Astrocyte (in vitro differentiated cells and primary cell): ENCODE results near the gene IGFBP2. TPM values are rescaled to one million over a fixed set of nuclear protein-coding genes. Genes with fewer than 3 reads are reported as not detected.
A peak's percentile ranks its signal among the peaks of the same experiment; 100 is the strongest.

Experiments used
- DNase-seq: peaks from one replicate; pipeline ENCODE4 v3.0.0-alpha.2; 2010; ENCODE audit warnings: low read depth
- FAIRE-seq: peaks from 2 replicates; lab custom pipeline; 2011; peaks lifted over from hg19 to GRCh38; lab: Jason Lieb, UNC
- H2AFZ ChIP-seq: 2 replicates; pipeline ENCODE4 v1.6.0; 2012; ENCODE audit warnings: low read depth, low read length, inconsistent platforms
- H3K27ac ChIP-seq: 2 replicates; pipeline ENCODE4 v1.5.1; 2011; ENCODE audit warnings: low read depth, low read length, inconsistent platforms
- H3K27me3 ChIP-seq: 2 replicates; pipeline ENCODE4 v1.6.0; 2011; ENCODE audit warnings: low read length, inconsistent platforms; ENCODE audit not compliant: insufficient read depth
- H3K36me3 ChIP-seq: 2 replicates; pipeline ENCODE4 v1.5.1; 2011; ENCODE audit warnings: low read length, inconsistent platforms; ENCODE audit not compliant: insufficient read depth
- H3K4me1 ChIP-seq: 2 replicates; pipeline ENCODE4 v1.5.1; 2011; ENCODE audit warnings: low read length, inconsistent platforms; ENCODE audit not compliant: insufficient read depth
- H3K4me2 ChIP-seq: 2 replicates; pipeline ENCODE4 v1.6.0; 2012; ENCODE audit warnings: low read length, inconsistent platforms
- H3K4me3 ChIP-seq: 2 replicates; pipeline ENCODE4 v1.5.1; 2011; ENCODE audit warnings: low read depth, mild to moderate bottlenecking, low read length, inconsistent platforms; ENCODE audit not compliant: insufficient read depth
- H3K79me2 ChIP-seq: 2 replicates; pipeline ENCODE4 v1.6.0; 2012; ENCODE audit warnings: mild to moderate bottlenecking, low read length, inconsistent platforms; ENCODE audit not compliant: insufficient read depth
- H3K9ac ChIP-seq: 2 replicates; pipeline ENCODE4 v1.6.0; 2012; ENCODE audit warnings: mild to moderate bottlenecking, low read length, inconsistent platforms
- H3K9me3 ChIP-seq: 2 replicates; pipeline ENCODE4 v1.5.1; 2012; ENCODE audit warnings: low read depth, mild to moderate bottlenecking, low read length, inconsistent platforms; ENCODE audit not compliant: insufficient read depth
- H4K20me1 ChIP-seq: 2 replicates; pipeline ENCODE4 v1.6.0; 2012; ENCODE audit warnings: low read length, inconsistent platforms; ENCODE audit not compliant: insufficient read depth
- H3K27ac Mint-ChIP-seq: one replicate; pipeline ENCODE4 v1.8.0; 2021; ENCODE audit warnings: mild to moderate bottlenecking, mixed read lengths; ENCODE audit not compliant: unreplicated experiment
- H3K27me3 Mint-ChIP-seq: one replicate; pipeline ENCODE4 v1.8.0; 2021; ENCODE audit warnings: low read depth, mixed read lengths; ENCODE audit not compliant: unreplicated experiment
- H3K36me3 Mint-ChIP-seq: one replicate; pipeline ENCODE4 v1.8.0; 2021; ENCODE audit warnings: low read depth, mixed read lengths; ENCODE audit not compliant: unreplicated experiment
- H3K4me1 Mint-ChIP-seq: one replicate; pipeline ENCODE4 v1.8.0; 2021; ENCODE audit warnings: low read depth, mixed read lengths; ENCODE audit not compliant: unreplicated experiment
- H3K4me3 Mint-ChIP-seq: one replicate; pipeline ENCODE4 v1.8.0; 2021; ENCODE audit warnings: mild to moderate bottlenecking, moderate library complexity, mixed read lengths; ENCODE audit not compliant: unreplicated experiment
- H3K9me3 Mint-ChIP-seq: one replicate; pipeline ENCODE4 v1.8.0; 2021; ENCODE audit warnings: mild to moderate bottlenecking, mixed read lengths; ENCODE audit not compliant: unreplicated experiment
- EZH2 ChIP-seq: IDR thresholded peaks from 2 replicates; pipeline ENCODE4 v1.6.1; 2012; ENCODE audit warnings: mild to moderate bottlenecking, low read length, inconsistent platforms; ENCODE audit not compliant: insufficient read depth
- total RNA-seq: library from RNA; stranded (reverse); gene quantifications from 2 replicates; pipeline ENCODE4 v1.2.1, GENCODE V29; 2021
- TF ChIP-seq, protein P1 (sequence below): IDR thresholded peaks from 2 replicates; pipeline ENCODE4 v1.5.1; 2011; ENCODE audit warnings: low read depth, mild to moderate bottlenecking, inconsistent platforms, low read length, moderate library complexity; ENCODE audit not compliant: insufficient read depth

IGFBP2 gene
- total RNA-seq, 1 donor from 2014 or later: 944 TPM

DNA sequence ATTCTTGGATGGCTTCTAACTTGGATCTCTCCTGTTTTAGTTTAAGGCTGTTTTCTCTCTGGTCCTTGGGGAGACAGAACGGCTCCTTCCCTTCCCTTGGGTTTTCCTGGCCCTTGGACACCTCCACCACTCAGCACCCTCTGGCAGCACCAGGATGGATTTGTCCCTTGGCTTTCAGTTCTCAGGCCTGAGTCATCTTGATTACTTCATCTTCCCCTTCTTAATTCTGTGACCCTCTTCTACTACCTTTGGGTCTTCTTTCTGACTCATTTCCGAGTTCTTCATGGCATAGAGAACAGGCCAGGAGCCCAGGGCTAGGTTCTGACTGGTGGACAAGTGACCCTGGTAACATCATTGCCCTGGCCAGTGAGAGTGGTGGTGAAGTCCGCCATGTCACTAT lies 14.9 kb downstream of the IGFBP2 start:
- Mint-ChIP-seq H3K36me3 (peaks cover 44% of the 10 kb centered on the region), H3K4me1 (peaks cover 69% of the 10 kb centered on the region)
- FAIRE-seq: peak; percentile 37

DNA sequence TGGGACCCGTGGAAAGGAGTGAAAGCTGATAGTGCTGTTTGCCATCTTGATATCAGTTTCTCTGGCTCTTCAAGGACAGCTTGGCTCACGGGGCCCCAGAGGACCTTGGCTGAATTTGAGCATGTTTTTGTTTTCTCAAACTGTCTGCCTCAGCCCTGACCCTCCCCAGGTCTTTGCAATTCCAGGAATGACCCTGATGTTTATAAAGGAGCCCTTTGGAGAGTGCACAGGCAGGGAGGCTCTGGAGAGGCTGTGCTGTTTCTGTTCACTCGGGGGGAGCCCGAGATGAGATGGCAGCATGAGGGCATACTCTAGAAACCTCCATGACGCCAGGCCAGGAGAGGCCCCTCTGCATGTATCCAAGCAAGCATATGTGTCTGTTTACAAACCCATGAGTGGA lies 16.4 kb downstream of the IGFBP2 start:
- FAIRE-seq (no peak), DNase-seq (no peak)
- H3K9me3 Mint-ChIP-seq: peaks cover 2% of the 10 kb centered on the region
- H3K4me3 Mint-ChIP-seq: no peak overlapping the region
- H3K9ac ChIP-seq: no peak overlapping the region
- no peaks in the 10 kb centered on the region for H3K27me3 ChIP-seq
- H3K27me3 Mint-ChIP-seq: no peaks in the 10 kb centered on the region
- H2AFZ ChIP-seq: no peak overlapping the region
- H3K27ac ChIP-seq: no peak overlapping the region
- H4K20me1 ChIP-seq: peaks cover 29% of the 10 kb centered on the region
- no peak overlapping the region for H3K4me2 ChIP-seq
- peaks cover 64% of the 10 kb centered on the region for H3K4me1 Mint-ChIP-seq
- TF ChIP-seq, protein P1, sequence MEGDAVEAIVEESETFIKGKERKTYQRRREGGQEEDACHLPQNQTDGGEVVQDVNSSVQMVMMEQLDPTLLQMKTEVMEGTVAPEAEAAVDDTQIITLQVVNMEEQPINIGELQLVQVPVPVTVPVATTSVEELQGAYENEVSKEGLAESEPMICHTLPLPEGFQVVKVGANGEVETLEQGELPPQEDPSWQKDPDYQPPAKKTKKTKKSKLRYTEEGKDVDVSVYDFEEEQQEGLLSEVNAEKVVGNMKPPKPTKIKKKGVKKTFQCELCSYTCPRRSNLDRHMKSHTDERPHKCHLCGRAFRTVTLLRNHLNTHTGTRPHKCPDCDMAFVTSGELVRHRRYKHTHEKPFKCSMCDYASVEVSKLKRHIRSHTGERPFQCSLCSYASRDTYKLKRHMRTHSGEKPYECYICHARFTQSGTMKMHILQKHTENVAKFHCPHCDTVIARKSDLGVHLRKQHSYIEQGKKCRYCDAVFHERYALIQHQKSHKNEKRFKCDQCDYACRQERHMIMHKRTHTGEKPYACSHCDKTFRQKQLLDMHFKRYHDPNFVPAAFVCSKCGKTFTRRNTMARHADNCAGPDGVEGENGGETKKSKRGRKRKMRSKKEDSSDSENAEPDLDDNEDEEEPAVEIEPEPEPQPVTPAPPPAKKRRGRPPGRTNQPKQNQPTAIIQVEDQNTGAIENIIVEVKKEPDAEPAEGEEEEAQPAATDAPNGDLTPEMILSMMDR: no peak
- no peak for TF ChIP-seq EZH2
- H3K27ac Mint-ChIP-seq: peak overlapping the region; percentile 7
- H3K36me3 Mint-ChIP-seq: peaks cover 37% of the 10 kb centered on the region
- no peaks in the 10 kb centered on the region for H3K9me3 ChIP-seq
- H3K79me2 ChIP-seq: peaks cover 71% of the 10 kb centered on the region
- no peak overlapping the region for H3K4me3 ChIP-seq
- no peaks in the 10 kb centered on the region for H3K36me3 ChIP-seq
- H3K4me1 ChIP-seq: peaks cover 12% of the 10 kb centered on the region

More for the DNA sequence above, 14.9 kb downstream of the IGFBP2 start:
- Histone ChIP-seq H4K20me1 (peaks cover 17% of the 10 kb centered on the region), H3K27ac (no peak overlapping the region), H3K27me3 (no peaks in the 10 kb centered on the region), H3K4me3 (no peak overlapping the region), H3K79me2 (peaks cover 63% of the 10 kb centered on the region), H3K36me3 (no peaks in the 10 kb centered on the region), H3K4me2 (peak overlapping the region; percentile 49), H3K9ac (no peak overlapping the region), H3K4me1 (peaks cover 19% of the 10 kb centered on the region), H2AFZ (no peak overlapping the region), H3K9me3 (no peaks in the 10 kb centered on the region)
- Mint-ChIP-seq H3K9me3 (peaks cover 2% of the 10 kb centered on the region), H3K4me3 (no peak overlapping the region), H3K27me3 (no peaks in the 10 kb centered on the region), H3K27ac (no peak overlapping the region)
- DNase-seq: peak; percentile 73
- no peak for TF ChIP-seq EZH2
- TF ChIP-seq, protein P1: no peak

DNA sequence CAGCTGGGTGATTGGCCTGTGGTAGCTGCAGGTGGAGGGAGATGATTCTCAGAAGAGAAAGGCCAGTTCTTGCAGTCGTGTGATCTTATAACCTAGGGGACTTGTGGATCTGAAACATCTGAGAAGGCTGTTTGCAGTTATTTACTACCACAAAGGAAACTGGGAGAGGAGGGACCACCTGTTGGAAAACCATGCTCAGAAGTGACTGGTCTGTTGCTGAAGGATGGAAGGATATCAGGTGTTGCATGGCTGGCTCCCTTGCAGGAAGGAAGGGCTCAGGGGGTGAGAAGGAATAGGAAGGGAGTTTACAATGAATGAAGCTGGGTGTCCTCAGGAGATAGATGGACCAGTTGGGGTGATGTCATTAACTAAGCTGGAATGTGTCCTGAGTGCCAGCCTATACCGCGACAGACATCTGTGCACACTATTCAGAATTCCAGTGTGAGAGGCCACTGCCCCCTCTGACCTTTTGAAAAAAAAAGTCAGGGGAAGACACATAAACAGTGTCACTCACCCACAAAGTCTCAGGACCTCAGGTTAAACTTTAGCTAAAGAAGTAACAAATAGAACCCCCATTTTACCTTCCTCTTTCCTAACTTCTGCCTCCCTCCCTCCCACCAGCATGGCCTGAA lies 17.5 kb downstream of the IGFBP2 start:
- TF ChIP-seq EZH2: no peak
- TF ChIP-seq, protein P1: no peak
- peaks cover 28% of the 10 kb centered on the region for H3K36me3 Mint-ChIP-seq

More for the DNA sequence above, 17.5 kb downstream of the IGFBP2 start:
- Histone ChIP-seq H3K9me3 (no peaks in the 10 kb centered on the region), H3K27ac (no peak overlapping the region), H3K4me1 (peaks cover 11% of the 10 kb centered on the region), H3K27me3 (no peaks in the 10 kb centered on the region), H3K79me2 (peaks cover 62% of the 10 kb centered on the region), H2AFZ (no peak overlapping the region), H4K20me1 (peaks cover 31% of the 10 kb centered on the region), H3K36me3 (no peaks in the 10 kb centered on the region), H3K4me3 (no peak overlapping the region), H3K9ac (no peak overlapping the region), H3K4me2 (no peak overlapping the region)
- peaks cover 59% of the 10 kb centered on the region for H3K4me1 Mint-ChIP-seq
- peaks cover 2% of the 10 kb centered on the region for H3K9me3 Mint-ChIP-seq
- FAIRE-seq: no peak
- DNase-seq: no peak
- no peaks in the 10 kb centered on the region for H3K27me3 Mint-ChIP-seq
- peak overlapping the region; percentile 70 for H3K27ac Mint-ChIP-seq
- peak overlapping the region; percentile 67 for H3K4me3 Mint-ChIP-seq
